Stimulated activated effector memory CD8-positive, alpha-beta T cell treated with anti-CD3 and anti-CD28 coated beads, Interleukin-12 subunit alpha, Interleukin-12 subunit beta, amount 100 ng/mL, for 72 hours (primary cell): ENCODE data around the gene MYOM1.

Source experiments
- ATAC-seq: fragments of 150-1000 bp; cut with Tn5 transposase; 2 replicates; pipeline ENCODE4 v1.10.0; 2021
- DNase-seq, 2 donors: peaks; one replicate each; pipeline ENCODE4 v3.0.0; 2021 to 2022; ENCODE audit warnings: low spot score in 2 of 2
- H3K27ac Mint-ChIP-seq: one replicate; pipeline ENCODE4 v1.8.0; 2022; ENCODE audit warnings: mild to moderate bottlenecking, mixed read lengths
- H3K36me3 Mint-ChIP-seq: one replicate; pipeline ENCODE4 v1.8.0; 2022; ENCODE audit warnings: mild to moderate bottlenecking, mixed read lengths
- H3K4me1 Mint-ChIP-seq: one replicate; pipeline ENCODE4 v1.8.0; 2022; ENCODE audit warnings: mixed read lengths
- H3K4me3 Mint-ChIP-seq: one replicate; pipeline ENCODE4 v1.8.0; 2022; ENCODE audit warnings: mild to moderate bottlenecking, mixed read lengths
- H3K9me3 Mint-ChIP-seq: one replicate; pipeline ENCODE4 v1.8.0; 2022; ENCODE audit warnings: mixed read lengths

Gene MYOM1

DNA sequence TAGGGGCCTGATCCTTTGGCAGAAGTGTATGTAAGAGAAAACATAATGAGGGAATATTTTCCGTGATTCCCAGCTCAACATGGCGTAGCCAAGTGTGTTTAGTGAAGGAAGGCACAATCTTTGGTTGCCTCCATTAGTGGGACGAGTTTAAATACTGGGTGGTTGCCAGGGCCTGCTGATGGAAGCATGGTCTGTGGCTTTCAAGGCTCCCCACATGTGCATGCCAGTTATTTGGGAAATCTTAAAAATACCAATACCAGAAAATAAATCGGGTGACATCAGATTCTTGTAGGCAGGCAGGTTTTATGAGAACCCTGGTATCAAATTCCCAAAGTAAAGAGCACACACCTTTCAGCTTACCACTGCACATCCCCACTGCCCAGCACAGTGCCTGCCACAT lies 35.0 kb upstream of the MYOM1 start:
- peaks cover 83% of the 10 kb centered on the region for H3K36me3 Mint-ChIP-seq
- no peaks in the 10 kb centered on the region for H3K9me3 Mint-ChIP-seq
- no peak overlapping the region for H3K4me3 Mint-ChIP-seq
- peak overlapping the region; percentile 87 for H3K27ac Mint-ChIP-seq
- H3K4me1 Mint-ChIP-seq, result peaks cover 77% of the 10 kb centered on the region
- ATAC-seq, result no peak
- DNase-seq, result no peak

DNA sequence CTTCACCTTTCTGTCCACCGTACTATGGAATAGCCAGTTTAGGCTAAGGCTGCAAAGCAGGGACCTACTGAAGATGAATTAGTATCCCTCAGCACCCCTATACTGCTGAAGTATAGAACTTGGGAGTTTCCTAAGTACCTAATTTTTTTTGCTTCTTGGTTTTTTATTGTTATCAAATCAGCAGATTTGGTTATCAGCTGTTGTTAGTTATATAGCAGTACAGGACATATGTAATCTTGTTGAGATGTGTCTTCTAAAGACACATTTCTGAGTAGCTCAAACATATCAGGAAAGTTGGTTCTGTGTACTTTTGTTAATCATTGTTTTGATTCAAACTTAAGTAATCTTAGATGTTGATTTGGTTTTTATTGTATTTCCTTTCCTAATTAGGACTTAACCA lies 33.1 kb upstream of the MYOM1 start:
- Mint-ChIP-seq H3K9me3 (no peaks in the 10 kb centered on the region), H3K27ac (peak overlapping the region; percentile 87), H3K4me3 (peak overlapping the region; percentile 48), H3K4me1 (peaks cover 66% of the 10 kb centered on the region), H3K36me3 (peaks cover 94% of the 10 kb centered on the region)
- no peak for DNase-seq
- no peak for ATAC-seq

DNA sequence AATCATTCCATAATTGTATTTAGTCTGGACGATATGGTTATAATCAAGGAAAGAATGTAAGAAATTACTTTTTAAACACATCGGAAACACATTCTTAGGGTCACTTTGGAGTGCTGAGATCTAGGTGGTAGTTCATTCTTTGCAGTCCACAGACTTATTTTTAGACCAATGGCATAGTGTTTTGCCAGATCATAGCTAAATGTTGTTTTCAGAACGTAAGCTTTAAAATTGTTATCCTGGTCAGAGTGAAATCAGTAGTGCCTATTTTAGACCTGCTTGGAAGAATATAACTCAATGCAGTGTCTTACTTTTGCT lies 32.2 kb upstream of the MYOM1 start:
- DNase-seq (no peak), ATAC-seq (no peak)
- Mint-ChIP-seq H3K4me1 (peaks cover 59% of the 10 kb centered on the region), H3K36me3 (peaks cover 94% of the 10 kb centered on the region), H3K4me3 (peak overlapping the region; percentile 48), H3K9me3 (no peaks in the 10 kb centered on the region), H3K27ac (peak overlapping the region; percentile 87)

DNA sequence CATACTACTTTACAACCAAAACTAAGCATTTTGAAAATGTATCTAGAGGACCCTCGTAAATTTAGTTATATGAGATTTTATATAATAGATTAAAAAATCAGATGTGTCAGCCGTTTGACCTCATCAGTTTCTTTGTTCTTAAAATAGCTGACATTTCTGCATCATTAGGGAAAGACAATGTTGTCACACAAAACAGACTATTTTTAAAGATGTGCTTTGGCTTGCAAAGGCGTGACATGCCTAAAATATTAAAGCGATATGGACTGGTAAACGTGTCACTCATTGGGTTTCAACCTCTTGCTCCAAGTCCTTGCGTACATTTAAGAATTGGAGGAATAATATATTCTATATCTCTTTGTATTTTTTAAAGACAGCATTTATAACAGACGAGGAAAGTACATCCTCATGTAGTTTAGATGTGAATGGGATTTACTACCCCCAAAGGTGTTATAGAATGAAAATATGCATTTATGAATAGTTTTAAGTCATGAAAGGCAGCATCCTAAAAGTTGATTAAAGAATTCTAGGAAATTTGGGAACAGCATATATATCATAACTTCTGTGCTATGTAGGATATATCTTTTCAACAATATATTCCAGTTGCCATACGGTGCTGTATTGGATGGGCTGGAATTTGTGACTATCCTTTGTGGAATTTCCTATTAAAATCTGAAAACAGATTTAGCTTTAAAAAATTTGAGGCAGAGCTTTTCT lies 31.6 kb upstream of the MYOM1 start:
- DNase-seq (no peak), ATAC-seq (no peak)
- Mint-ChIP-seq H3K4me3 (peak overlapping the region; percentile 48), H3K9me3 (no peaks in the 10 kb centered on the region), H3K36me3 (peaks cover 89% of the 10 kb centered on the region), H3K4me1 (peaks cover 54% of the 10 kb centered on the region), H3K27ac (peak overlapping the region; percentile 87)

DNA sequence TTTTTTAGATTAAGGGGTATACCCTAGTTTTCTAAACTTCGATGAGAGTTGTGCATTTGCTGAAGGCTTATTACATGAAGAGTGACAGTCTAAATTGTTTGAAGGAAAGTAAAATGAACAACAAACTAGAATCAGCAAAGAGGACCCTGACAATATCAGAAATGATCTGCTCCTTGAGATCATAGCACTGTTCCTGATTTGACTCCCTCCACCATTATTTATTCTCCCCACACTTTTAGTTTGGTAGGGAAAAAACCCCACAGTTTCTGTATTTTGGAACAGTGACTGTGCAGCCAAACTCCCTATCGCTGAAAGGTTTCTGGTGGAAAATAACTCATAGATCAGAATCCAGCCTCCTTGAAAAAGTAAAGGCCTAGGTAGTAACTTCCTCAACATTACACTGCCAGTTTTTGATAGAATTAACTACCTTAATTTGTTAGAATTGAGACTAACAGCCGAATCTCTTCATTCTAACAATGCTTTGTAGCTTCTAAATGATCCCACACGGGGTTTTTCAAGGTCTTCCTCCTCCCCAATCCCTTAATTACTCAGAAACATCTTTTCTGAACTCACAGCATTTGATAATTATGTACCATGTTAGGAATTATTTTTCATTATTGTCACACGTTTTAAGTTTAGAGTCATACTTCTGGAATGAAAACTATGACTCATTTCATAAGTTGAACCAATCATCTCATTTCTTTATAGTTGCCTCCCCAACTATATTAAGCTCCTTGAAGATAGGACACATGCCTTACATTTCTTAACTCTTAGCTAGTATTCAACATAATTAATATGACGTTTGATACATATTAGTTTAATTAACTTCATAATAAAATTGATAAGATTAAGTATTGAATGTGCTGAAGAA lies 30.7 kb upstream of the MYOM1 start:
- Mint-ChIP-seq H3K36me3 (peaks cover 80% of the 10 kb centered on the region), H3K4me3 (peak overlapping the region; percentile 82), H3K4me1 (peaks cover 56% of the 10 kb centered on the region), H3K9me3 (no peaks in the 10 kb centered on the region), H3K27ac (peak overlapping the region; percentile 24)
- DNase-seq, result no peak
- ATAC-seq, result no peak

DNA sequence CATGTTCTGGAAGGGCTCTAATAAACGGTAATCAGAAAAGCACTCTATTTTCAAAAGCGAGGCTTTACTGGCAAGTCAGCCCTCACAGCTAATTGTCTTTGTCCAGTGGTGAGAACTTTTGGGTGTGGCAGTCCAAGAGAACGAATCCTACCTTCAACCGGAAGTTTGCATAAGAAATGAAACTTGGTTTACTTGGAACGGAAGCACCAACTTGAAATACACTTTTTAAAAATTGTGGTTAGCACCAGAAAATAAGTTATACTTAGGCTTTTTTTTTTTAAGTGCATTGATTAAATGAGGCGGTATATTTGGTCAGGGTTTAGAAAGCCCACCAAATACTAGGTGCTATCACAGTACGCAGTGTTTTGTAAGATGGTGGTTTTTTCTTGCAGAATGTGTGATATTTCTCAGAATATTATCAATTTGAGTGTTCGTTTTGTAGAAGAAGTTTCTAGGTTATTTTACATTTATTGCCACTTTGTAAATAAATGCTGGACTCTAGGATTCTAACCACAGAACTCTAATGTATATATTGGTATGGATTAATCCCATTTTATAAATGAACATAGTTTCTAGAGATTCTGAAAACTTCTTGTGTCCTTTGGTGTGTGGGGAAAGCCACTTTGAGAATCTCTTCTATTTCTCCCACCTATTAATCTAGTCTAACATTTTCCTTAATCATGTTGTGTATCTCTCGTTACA lies 29.0 kb upstream of the MYOM1 start:
- no peaks in the 10 kb centered on the region for H3K9me3 Mint-ChIP-seq
- peak overlapping the region; percentile 99 for H3K27ac Mint-ChIP-seq
- no peak for ATAC-seq
- H3K4me3 Mint-ChIP-seq, result peak overlapping the region; percentile 82
- no peak for DNase-seq
- peaks cover 48% of the 10 kb centered on the region for H3K4me1 Mint-ChIP-seq
- H3K36me3 Mint-ChIP-seq, result peaks cover 63% of the 10 kb centered on the region

DNA sequence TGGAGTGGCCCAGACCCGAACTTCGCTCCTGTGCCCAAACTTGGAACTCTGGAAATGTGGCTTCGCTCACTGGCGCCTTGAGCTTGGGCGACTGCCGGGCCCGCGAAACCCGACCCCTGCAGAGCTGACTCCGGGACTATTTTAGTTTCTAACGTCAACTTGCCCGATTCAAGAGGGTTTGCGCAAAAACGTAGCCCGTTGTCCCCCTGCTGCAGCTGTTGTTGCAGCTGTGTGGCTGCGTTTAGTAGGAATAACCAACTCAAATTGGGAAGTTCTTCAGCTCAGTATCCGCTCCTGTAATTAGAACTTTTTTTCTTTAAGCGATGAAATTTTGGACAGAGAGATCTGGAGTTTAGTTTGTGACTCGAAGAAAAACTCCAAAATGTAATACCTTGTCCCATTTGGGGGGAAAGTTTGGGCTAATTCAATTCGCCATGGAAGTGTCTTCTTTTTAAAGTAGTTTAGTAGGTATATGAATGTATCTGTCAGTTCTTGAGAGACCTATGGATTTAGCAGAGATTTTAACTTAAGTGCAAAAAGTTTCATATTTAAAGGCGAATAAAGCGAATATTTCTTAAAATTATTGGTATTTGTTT lies 28.4 kb upstream of the MYOM1 start:
- Mint-ChIP-seq H3K36me3 (peaks cover 57% of the 10 kb centered on the region), H3K4me1 (peaks cover 42% of the 10 kb centered on the region), H3K4me3 (peak overlapping the region; percentile 82), H3K27ac (peak overlapping the region; percentile 99), H3K9me3 (no peaks in the 10 kb centered on the region)
- DNase-seq, result no peak
- no peak for ATAC-seq

DNA sequence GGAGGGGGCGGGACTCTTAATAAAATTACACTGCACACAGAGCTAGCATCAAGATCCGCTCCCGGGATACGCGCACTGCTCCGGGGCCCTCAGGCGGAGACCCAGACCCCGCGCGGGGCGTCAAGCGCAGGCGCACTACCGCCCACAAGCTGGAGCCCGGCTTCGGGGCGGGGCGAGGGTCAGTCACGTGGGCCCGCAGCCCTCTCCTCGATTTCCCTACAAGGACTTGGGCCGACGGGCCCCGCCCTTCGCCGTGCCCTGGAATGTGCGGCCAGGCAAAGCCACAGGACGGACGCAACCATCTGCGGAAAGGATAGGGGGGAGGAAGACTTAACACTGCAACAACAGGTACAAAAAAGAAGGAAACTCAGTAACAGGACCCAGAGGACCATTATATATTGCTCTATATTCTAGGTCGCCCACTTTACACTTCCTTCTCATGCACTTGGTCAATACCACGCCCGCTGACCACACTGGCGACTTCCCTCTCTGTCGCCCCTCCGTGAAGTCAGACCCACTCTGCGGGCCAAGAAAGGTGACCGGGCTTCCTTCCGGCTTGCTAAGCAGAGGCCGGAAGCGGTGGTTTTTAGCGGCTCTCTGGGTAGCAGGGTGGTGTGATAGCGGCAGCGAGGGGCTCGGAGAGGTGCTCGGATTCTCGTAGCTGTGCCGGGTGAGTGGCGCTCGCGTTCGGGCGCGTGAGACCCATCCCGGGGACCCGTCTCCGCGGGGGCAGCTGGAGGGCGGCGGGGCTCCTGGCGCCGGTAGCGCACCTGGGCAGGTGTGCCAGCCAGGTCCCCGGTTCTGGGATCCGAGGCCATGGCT lies 27.7 kb upstream of the MYOM1 start, which contains the start of gene MYL12A:
Gene MYL12A (plus strand): TSS at position 562 of the 822 bp plus-strand sequence. CDS start 5,447 bp downstream, outside the sequence.
- Mint-ChIP-seq H3K4me1 (peaks cover 34% of the 10 kb centered on the region), H3K27ac (peak within 1 kb of the TSS; percentile 99), H3K36me3 (peaks cover 49% of the 10 kb centered on the region), H3K9me3 (no peaks in the 10 kb centered on the region), H3K4me3 (peak within 1 kb of the TSS; percentile 82)
- ATAC-seq (peak; percentile 87), DNase-seq (peak; percentile 89 to 98)

DNA sequence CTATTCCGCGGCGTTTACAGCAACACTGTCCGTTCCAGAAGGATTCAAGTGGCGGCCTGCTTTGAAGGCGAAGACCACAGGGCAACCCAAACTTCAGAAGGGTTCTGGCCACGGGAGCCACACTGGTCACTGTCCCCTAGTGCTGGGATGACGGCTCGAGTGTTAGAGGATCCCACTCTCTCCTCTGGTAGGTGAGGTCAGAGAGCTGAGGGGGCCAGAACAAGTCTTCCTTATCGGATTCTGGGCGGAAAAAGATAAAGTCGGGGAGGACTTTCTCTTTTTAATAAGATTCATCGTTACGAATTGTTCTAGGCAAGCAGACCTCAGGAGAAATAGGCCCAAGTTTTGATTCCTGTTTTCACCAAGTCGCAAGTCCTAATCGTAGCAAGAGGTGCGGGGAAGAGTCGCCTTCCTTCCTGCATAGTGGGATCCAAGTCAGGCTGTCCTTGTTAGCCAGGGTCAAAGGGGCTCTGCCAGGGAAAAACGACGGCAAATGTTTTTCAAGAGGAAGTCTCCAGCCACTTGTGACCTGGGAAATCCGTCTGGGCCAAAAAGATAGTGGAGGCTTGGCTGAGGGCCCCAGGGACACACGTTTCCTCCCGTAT lies 27.0 kb upstream of the MYOM1 start:
- ATAC-seq (no peak), DNase-seq (peak; percentile 24 to 69)
- Mint-ChIP-seq H3K27ac (peak overlapping the region; percentile 99), H3K4me1 (peaks cover 31% of the 10 kb centered on the region), H3K4me3 (peak overlapping the region; percentile 82), H3K9me3 (no peaks in the 10 kb centered on the region), H3K36me3 (peaks cover 42% of the 10 kb centered on the region)

DNA sequence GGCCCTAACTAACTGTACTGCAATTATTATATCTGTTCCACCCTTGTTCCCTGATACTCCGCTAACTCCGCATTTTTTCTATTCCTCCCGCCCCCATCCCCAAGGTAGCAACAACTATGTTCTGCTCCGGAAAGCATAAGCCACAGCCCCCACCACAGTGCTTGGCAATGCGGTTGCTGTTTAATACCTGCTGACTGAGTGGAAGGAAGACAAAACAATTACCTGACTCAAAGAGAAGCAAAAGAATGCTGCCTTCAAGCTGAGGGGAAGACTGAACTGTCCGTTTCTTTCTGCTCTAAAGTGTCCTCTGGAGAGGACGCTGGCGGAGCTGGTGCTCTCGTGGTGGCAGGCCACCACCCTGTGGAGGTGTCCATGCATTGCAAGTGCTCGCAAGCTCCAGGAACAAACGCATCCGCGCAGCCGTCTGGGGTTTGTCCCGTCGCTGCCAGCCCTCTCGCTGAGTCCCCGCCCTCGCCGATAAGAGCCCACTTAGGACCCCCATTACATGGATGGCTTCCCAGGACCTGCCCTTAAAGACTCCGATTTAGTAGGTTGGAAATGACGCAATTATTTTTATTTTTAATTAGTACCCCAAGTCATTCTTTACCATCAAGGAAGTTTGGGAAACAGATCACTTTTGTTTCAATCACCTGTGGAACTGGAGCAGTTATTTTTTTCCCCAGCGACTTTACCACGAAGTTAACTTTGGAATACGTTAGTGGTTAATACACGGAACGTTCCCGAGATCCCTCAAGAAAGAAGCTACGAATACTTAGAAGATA lies 26.3 kb upstream of the MYOM1 start:
- no peaks in the 10 kb centered on the region for H3K9me3 Mint-ChIP-seq
- H3K4me3 Mint-ChIP-seq, result peak overlapping the region; percentile 82
- DNase-seq (peak; percentile 70 to 87), ATAC-seq (peak; percentile 74)
- H3K36me3 Mint-ChIP-seq, result peaks cover 42% of the 10 kb centered on the region
- H3K4me1 Mint-ChIP-seq, result peaks cover 28% of the 10 kb centered on the region
- H3K27ac Mint-ChIP-seq, result peak overlapping the region; percentile 99

DNA sequence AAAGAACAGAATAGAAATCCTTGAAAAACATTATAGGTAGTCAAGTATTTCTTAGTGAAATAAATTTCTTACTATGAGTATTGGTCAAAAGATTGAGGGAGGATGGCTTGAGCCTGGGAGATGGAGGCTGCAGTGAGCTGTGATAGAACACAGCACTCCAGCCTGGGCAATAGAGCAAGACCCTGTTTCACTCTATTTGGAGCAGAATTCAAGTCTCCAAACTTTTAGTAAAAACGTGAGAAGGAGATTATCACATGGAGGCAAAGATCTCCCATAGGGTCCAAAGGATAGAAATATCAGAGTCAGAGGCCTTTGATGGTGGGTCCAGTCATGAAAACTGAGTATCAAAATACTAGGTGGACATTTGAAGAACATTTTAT lies 25.4 kb upstream of the MYOM1 start:
- DNase-seq (no peak), ATAC-seq (no peak)
- Mint-ChIP-seq H3K4me3 (peak overlapping the region; percentile 82), H3K9me3 (no peaks in the 10 kb centered on the region), H3K36me3 (peaks cover 33% of the 10 kb centered on the region), H3K27ac (peak overlapping the region; percentile 99), H3K4me1 (peaks cover 21% of the 10 kb centered on the region)

DNA sequence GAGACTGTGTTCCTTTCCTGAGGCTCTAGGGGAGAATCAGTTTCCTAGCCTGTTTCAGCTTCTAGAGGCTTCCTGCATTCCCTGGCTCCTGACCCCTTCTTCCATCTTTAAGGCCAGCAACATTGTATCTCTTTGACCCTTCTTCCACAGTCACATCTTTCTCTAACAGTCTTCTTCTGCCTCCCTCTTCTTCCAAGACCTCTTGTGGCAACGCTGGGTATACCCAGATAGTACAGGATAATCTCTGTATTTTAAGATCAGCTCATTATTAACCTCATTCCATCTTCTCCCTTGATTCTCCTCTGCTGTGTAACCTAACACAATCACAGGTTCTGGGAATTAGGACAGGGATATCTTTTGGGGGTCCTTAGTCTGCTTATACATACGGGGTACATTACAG lies 19.0 kb upstream of the MYOM1 start:
- no peak overlapping the region for H3K4me3 Mint-ChIP-seq
- ATAC-seq, result no peak
- H3K36me3 Mint-ChIP-seq, result no peaks in the 10 kb centered on the region
- no peak overlapping the region for H3K27ac Mint-ChIP-seq
- no peaks in the 10 kb centered on the region for H3K9me3 Mint-ChIP-seq
- H3K4me1 Mint-ChIP-seq, result peaks cover 7% of the 10 kb centered on the region
- no peak for DNase-seq

DNA sequence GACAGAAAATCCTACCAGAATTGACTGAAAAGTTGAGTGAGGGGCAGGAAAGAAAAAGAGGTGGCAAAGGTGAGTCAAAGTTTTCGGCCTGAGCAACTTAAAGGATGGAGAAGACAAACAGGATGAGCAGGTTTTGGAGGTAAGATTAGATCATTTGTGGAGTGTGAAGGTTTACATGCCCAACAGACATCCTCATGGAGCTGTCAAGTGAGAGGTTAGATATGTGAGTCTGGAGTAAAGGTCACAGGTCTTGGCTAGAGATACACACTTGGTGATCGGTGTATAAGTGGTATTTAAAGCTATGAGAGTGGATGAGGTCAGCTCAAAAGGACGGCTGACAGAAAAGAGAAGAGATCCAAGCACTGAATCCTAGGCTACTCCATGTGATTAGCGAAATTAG lies 16.7 kb upstream of the MYOM1 start:
- DNase-seq, result no peak
- ATAC-seq, result no peak
- Mint-ChIP-seq H3K27ac (no peak overlapping the region), H3K36me3 (no peaks in the 10 kb centered on the region), H3K4me3 (no peak overlapping the region), H3K4me1 (peaks cover 7% of the 10 kb centered on the region), H3K9me3 (no peaks in the 10 kb centered on the region)
